ENCODE results near the gene PFKFB2. TPM values are rescaled to one million over a fixed set of nuclear protein-coding genes. Genes with fewer than 3 reads are reported as not detected.

The PFKFB2 gene
- total and polyA plus RNA-seq, 2 donors (not counting 1 experiment from before 2014, with no cell fraction given) = 6.5 to 18.2 TPM

- ATAC-seq (ENCODE audit: low read depth) (peak; percentile 47), DNase-seq (peak; percentile 57)
- TF ChIP-seq EZH2 (IDR thresholded peaks at IDR 0.05; ENCODE audit: borderline replicate concordance, insufficient read depth, low read depth, low read length, poor library complexity, severe bottlenecking) (no peak), CTCF (IDR thresholded peaks at IDR 0.05) (peak; percentile 87)
- Histone ChIP-seq H3K9ac (ENCODE audit: low read length) (no peak overlapping the region), H2AFZ (ENCODE audit: insufficient read depth, low read depth, low read length, poor library complexity, severe bottlenecking) (peak overlapping the region; percentile 55), H3K27me3 (replicated peaks in 1 of 4; ENCODE audit: control extremely low read depth in 1 of 4, control insufficient read depth in 3 of 4, insufficient read depth in 4 of 4, low read length in 3 of 4) (peaks cover 0 to 9% (median 2%) of the 10 kb centered on the region in 4 experiments), H3K79me2 (ENCODE audit: control insufficient read depth, insufficient read depth, low read length) (no peaks in the 10 kb centered on the region), H3K27ac (ENCODE audit: low read length in 2 of 2) (no peak overlapping the region), H3K4me1 (ENCODE audit: control insufficient read depth in 2 of 2, insufficient read depth in 2 of 2, low read length in 2 of 2) (peaks cover 3 to 4% of the 10 kb centered on the region in 2 donors), H4K20me1 (ENCODE audit: control insufficient read depth, insufficient read depth, low read length, poor library complexity, severe bottlenecking) (no peaks in the 10 kb centered on the region), H3K9me3 (ENCODE audit: control extremely low read depth in 1 of 3, control insufficient read depth in 2 of 3, insufficient read depth in 1 of 3, low read length in 2 of 3) (no peaks in the 10 kb centered on the region), H3K36me3 (replicated peaks in 1 of 2; ENCODE audit: control extremely low read depth in 1 of 2, control insufficient read depth in 1 of 2, extremely low read depth in 1 of 2, insufficient read depth in 2 of 2, low read length in 1 of 2) (no peaks in the 10 kb centered on the region), H3K4me2 (replicated peaks; ENCODE audit: low read depth, low read length, poor library complexity, severe bottlenecking) (peak overlapping the region; percentile 11), H3K4me3 (ENCODE audit: control extremely low read depth in 1 of 5, extremely low read depth in 1 of 5, insufficient read depth in 1 of 5, low read depth in 2 of 5, low read length in 4 of 5) (no peak overlapping the region)
- Mint-ChIP-seq H3K9me3 (ENCODE audit: insufficient read depth) (no peaks in the 10 kb centered on the region), H3K27me3 (peaks cover 17% of the 10 kb centered on the region), H3K27ac (no peak overlapping the region), H3K4me1 (peaks cover 2% of the 10 kb centered on the region), H3K4me3 (no peak overlapping the region)
- WGBS (ENCODE audit: insufficient coverage) = 53% methylated on average over 8 of the region's 9 CpGs
- ChIA-PET CTCF (interaction anchor here (0.6 to 5.1 kb wide), 21 partner anchors 8 to 538 kb away, joined by 3 to 26 read pairs (median 3); no protein-coding TSS in a partner anchor), POLR2A (no interaction called here)
- intact Hi-C loops (cut with micrococcal nuclease) = loop anchor here (5.0 kb wide), 1 partner anchor 72 kb away; no protein-coding TSS in a partner anchor
These were observed 47.9 kb upstream of the PFKFB2 start for GRCh38 chr1:207004931-207005830.

- H2AFZ ChIP-seq (ENCODE audit: insufficient read depth, low read depth, low read length, poor library complexity, severe bottlenecking) = no peak overlapping the region
- 93% methylated on average over 2 of the region's 3 CpGs for whole genome bisulfite sequencing (ENCODE audit: insufficient coverage)
- Mint-ChIP-seq H3K27me3 (peaks cover 21% of the 10 kb centered on the region), H3K4me1 (peaks cover 2% of the 10 kb centered on the region), H3K9me3 (ENCODE audit: insufficient read depth) (no peaks in the 10 kb centered on the region), H3K4me3 (no peak overlapping the region), H3K27ac (no peak overlapping the region)
- TF ChIP-seq EZH2 (IDR thresholded peaks at IDR 0.05; ENCODE audit: borderline replicate concordance, insufficient read depth, low read depth, low read length, poor library complexity, severe bottlenecking) = no peak
- no peak for TF ChIP-seq CTCF (IDR thresholded peaks at IDR 0.05)
- intact Hi-C loops (cut with micrococcal nuclease) = loop anchor here (5.0 kb wide), 1 partner anchor 71 kb away; no protein-coding TSS in a partner anchor
- no peaks in the 10 kb centered on the region for H4K20me1 ChIP-seq (ENCODE audit: control insufficient read depth, insufficient read depth, low read length, poor library complexity, severe bottlenecking)
- no peaks in the 10 kb centered on the region for H3K36me3 ChIP-seq (replicated peaks in 1 of 2; ENCODE audit: control extremely low read depth in 1 of 2, control insufficient read depth in 1 of 2, extremely low read depth in 1 of 2, insufficient read depth in 2 of 2, low read length in 1 of 2)
- H3K27ac ChIP-seq (ENCODE audit: low read length in 2 of 2) = no peak overlapping the region
- ChIA-PET CTCF (interaction anchor here (0.9 to 5.1 kb wide), 15 partner anchors 7 to 375 kb away, joined by 3 to 26 read pairs (median 4); partner anchors contain the start of gene PFKFB2), POLR2A (no interaction called here)
- H3K4me1 ChIP-seq (ENCODE audit: control insufficient read depth in 2 of 2, insufficient read depth in 2 of 2, low read length in 2 of 2) = peaks cover 3 to 4% of the 10 kb centered on the region in 2 donors
- H3K9ac ChIP-seq (ENCODE audit: low read length) = no peak overlapping the region
- H3K4me2 ChIP-seq (replicated peaks; ENCODE audit: low read depth, low read length, poor library complexity, severe bottlenecking) = no peak overlapping the region
- H3K79me2 ChIP-seq (ENCODE audit: control insufficient read depth, insufficient read depth, low read length) = no peaks in the 10 kb centered on the region
- no peak for ATAC-seq (ENCODE audit: low read depth)
- no peak overlapping the region for H3K4me3 ChIP-seq (ENCODE audit: control extremely low read depth in 1 of 5, extremely low read depth in 1 of 5, insufficient read depth in 1 of 5, low read depth in 2 of 5, low read length in 4 of 5)
- peaks cover 0 to 9% (median 2%) of the 10 kb centered on the region in 4 experiments for H3K27me3 ChIP-seq (replicated peaks in 1 of 4; ENCODE audit: control extremely low read depth in 1 of 4, control insufficient read depth in 3 of 4, insufficient read depth in 4 of 4, low read length in 3 of 4)
- DNase-seq = no peak
- no peaks in the 10 kb centered on the region for H3K9me3 ChIP-seq (ENCODE audit: control extremely low read depth in 1 of 3, control insufficient read depth in 2 of 3, insufficient read depth in 1 of 3, low read length in 2 of 3)
These were observed 47.0 kb upstream of the PFKFB2 start for GRCh38 chr1:207006083-207006482.

All from B cell (primary cell).